HG03039 (cell line): Measurements from ENCODE around the gene SH3BGR.
"Not testable (repeated sequence)": the region's sequence is repeated elsewhere in the genome, so short reads cannot be mapped to it uniquely, and the experiment has no call there.

Experiments
- ATAC-seq: cut with Tn5 transposase; IDR thresholded peaks from one replicate; pipeline ENCODE4 v1.9.1; 2021; ENCODE audit warnings: mild to moderate bottlenecking, moderate library complexity; ENCODE audit not compliant: unreplicated experiment

SH3BGR gene

GRCh38 chr21:39540367-39540766 is 88.6 kb downstream of the SH3BGR start:
- ATAC-seq = not testable (repeated sequence)

GRCh38 chr21:39542736-39543135 is 91.0 kb downstream of the SH3BGR start:
- no peak for ATAC-seq

DNA sequence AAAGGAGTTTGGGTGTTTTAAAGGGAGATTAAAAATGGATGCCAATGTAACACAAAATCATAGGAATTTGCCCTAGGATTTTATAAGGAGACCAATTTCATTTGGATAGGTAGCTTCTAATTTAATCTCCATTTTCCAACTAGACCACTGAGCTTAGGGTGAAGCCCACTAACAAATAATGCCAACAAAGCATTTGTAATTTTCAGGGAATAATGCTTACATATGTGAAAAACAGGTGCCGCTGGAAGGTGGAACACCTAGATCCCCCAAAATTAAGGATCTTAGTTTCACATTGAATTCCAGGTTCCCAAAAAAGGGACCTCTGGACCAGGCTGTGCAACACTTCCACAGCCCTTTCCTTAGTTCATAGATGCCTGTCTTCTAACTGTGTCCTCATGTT is 94.8 kb downstream of the SH3BGR start:
- ATAC-seq = no peak

GRCh38 chr21:39552856-39553255 is 101.1 kb downstream of the SH3BGR start:
- ATAC-seq = no peak

DNA sequence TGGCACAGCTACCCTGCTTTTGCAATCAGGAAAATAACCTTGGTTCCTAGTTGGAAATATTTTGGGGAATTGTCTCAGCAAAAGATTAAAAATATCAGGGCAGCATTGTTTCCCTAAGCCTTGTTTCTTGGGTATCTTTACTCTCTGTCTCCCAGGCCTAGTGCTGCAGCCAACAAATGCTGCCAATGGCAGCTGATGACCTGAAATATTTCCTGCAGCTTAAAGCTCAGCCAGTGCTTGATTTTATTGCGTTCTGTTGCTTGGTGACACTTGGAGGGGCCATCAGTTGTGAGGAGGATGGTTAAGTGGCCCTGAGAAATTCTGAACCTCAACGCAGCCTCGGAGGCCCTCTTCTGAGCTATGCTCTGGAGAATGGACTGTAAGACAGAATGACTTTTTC is 101.6 kb downstream of the SH3BGR start:
- no peak for ATAC-seq

DNA sequence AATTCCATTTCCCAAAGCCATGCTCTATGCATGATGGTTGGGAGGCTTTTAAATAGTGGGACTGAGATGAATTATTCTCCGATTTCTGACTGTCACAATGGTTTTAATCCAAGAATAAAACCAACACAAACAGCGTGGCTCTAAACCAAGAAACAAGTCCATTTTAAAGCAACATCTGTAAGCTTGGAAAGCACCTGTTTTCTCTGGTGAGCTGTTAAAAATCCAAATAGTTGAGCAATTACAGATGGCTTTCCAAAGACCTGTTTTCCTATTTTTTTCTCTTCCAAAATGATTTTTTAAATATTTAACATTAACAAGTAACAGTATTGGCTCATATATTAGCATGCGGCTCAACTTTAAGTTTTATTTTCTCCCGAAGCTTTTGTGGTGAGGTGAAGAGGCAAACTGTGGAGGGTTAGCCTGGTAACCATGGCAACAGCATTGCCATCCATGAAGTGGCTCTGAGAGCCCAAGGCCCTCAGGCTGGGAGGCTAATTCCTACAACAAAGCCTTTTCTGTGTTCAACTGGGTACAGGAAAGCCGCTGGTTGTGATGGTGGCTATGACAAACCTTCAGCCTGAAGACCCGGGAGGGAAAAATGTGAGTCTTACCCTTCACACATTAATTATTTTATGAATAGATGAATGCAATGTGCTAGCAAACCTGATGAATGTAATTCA is 104.3 kb downstream of the SH3BGR start:
- no peak for ATAC-seq

- no peak for ATAC-seq
Measured at GRCh38 chr21:39559511-39559910, 107.7 kb downstream of the SH3BGR start.

DNA sequence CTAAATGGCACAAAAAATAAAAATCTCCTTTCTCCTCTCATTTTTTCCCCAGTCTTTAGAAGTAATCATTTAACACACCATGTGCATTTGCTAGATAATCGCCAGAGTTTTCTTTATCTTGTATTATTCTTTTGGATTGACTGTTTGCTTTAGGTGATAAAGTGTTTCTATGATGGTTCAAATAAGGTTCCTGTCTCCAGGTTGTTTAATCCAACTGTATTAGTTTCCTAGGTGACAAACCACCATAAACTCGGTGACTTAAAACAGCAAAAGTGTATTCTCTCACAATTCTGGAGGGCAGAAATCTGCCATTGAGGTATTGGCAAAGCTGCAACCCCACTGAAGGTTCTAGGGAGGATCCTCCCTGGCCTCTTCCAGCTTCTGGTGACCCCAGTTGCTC is 109.4 kb downstream of the SH3BGR start:
- ATAC-seq = no peak

DNA sequence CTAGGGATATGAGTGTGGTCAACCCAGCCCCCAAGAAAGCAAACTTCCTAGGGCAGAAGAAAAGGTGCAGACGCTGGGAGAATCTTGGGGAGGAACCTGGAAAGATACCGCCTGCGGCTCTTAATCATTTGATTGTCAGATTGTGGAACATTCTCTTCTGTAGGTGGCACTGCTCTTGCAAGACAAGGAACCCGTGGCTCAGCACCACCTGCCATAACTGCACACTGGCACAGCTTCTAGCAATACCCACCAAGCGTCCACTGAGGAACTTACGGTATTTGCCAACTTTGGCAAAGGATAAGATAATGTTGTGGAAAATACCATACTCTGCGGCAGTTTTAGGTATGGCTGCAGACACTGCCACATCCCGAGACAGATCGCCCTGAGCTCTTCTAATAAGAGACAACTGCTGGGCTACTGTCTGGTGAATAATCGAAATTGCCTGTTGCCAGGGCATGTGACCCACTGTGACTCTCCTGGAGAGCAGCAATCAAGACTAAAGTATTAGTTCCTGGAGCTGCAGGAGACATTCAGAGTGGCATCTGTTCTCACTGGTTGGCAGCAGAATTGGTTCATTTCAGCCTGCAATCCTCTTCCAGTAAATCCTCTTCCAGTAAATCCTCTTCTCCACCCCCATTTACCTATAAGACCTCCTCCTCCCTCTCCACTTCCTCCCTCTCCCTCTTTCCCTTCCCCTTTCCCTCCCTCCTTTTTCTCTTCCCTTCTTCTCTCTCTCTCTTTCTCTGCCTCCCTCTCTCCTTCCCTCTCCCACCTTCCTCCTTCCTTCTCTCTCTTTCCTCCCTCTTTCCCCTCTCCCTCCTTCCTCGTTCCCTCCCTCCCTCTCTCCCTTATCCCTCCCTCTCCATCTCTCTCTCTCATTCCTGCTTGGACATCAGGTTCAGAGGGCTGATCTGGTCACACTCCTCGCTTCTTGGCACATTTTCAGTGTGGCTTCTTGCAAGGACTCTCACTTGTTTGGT is 111.3 kb downstream of the SH3BGR start:
- ATAC-seq = no peak

GRCh38 chr21:39564200-39564599 is 112.4 kb downstream of the SH3BGR start:
- no peak for ATAC-seq
